GM18861 (cell line): ENCODE data around the gene LUC7L3.
"Not testable (repeated sequence)": the region's sequence is repeated elsewhere in the genome, so short reads cannot be mapped to it uniquely, and the experiment has no call there.

Source experiments
- ATAC-seq: cut with Tn5 transposase; IDR thresholded peaks from one replicate; pipeline ENCODE4 v1.9.1; 2021; ENCODE audit not compliant: unreplicated experiment

The LUC7L3 gene, protein sequence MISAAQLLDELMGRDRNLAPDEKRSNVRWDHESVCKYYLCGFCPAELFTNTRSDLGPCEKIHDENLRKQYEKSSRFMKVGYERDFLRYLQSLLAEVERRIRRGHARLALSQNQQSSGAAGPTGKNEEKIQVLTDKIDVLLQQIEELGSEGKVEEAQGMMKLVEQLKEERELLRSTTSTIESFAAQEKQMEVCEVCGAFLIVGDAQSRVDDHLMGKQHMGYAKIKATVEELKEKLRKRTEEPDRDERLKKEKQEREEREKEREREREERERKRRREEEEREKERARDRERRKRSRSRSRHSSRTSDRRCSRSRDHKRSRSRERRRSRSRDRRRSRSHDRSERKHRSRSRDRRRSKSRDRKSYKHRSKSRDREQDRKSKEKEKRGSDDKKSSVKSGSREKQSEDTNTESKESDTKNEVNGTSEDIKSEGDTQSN

DNA sequence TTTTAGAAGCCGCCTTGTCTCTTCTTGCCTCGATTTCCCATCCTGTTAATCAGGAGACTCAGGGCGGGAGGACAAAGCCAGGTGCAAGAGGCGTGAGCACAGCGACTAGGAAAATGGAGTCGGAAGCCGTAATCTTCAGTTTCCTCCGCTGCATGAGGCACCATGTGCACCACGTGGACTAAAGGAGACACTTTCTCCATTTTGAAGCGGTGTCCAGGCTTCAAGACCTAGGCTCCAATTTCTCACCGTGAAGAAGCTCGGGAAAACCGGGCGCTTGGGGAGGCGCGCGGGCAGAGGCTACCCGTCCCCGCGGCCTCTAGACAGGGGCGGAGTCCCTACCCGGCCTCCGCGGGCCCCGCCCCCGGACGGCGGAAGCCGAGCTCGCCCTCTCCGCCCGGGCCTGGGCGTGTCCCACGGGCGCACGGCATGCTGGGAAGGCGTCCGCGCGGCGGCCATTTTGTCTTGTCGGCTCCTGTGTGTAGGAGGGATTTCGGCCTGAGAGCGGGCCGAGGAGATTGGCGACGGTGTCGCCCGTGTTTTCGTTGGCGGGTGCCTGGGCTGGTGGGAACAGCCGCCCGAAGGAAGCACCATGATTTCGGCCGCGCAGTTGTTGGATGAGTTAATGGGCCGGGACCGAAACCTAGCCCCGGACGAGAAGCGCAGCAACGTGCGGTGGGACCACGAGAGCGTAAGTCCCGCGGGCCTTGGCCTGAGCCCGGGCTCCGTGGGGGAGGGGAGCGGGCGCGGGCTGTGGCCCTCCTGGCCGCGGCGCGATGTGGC is at the start of gene LUC7L3:
LUC7L3 (plus strand) TSS at position 460 of the 780 bp plus-strand sequence; CDS start at position 590, 130 bp downstream.
- ATAC-seq: peak; percentile 84

DNA sequence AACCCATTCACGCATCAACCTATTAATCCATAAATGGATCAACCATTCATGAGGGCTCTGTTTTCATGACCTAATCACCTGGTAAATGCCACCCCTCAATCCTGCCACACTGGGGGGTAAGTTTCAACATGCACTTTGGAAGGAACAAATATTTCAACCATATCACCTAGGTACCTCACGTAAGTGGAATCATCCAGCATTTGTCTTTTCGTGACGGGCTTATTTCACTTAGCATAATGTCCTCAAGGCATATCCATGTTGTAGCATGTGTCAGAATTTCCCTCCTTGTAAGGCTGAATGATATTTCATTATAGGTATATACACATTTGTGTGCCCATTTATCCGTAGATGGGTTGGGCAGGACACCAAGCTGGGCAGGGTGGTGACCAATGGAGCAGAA is 47.3 kb upstream of the LUC7L3 start:
- no peak for ATAC-seq

DNA sequence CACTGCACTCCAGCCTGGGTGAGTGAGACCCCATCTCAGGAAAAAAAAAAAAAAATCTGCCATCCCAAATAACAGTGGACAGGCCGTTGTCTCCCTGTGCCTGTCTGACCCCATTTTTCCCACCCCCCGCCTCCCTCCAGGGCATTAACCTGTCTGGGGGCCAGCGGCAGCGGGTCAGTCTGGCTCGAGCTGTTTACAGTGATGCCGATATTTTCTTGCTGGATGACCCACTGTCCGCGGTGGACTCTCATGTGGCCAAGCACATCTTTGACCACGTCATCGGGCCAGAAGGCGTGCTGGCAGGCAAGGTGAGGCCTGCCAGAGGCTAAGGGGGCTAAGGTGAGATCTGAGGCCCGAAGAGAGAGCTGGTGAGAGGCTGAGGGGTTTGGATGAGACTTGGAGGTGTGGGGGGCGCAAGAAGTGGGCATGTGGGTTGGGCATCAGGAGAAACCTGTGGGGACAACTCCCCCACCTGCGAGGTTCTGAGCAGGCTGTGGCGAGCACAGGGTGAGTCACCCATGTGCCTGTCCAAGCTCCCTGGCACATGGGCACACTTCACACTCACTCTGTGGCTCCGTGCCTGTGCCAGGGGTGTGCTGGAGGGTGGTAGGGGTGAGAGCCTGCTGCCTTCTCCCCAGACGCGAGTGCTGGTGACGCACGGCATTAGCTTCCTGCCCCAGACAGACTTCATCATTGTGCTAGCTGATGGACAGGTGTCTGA is 46.4 kb upstream of the LUC7L3 start:
- no peak for ATAC-seq

DNA sequence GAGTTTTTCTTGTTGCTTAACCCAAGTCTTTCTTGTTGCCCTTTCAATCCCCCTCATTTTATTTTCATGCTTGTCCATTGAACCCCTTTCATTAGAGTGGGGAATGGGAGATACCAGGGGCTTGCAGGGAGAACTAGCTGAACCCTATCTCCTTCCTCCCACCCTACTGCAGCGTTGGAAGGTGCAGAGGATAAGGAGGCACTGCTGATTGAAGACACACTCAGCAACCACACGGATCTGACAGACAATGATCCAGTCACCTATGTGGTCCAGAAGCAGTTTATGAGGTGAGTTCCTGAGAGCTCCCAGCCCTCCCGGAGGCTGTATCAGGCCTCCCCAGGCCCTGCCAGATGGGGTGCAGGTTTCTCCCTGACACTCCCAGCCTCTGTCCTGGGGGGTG is 44.2 kb upstream of the LUC7L3 start:
- no peak for ATAC-seq

DNA sequence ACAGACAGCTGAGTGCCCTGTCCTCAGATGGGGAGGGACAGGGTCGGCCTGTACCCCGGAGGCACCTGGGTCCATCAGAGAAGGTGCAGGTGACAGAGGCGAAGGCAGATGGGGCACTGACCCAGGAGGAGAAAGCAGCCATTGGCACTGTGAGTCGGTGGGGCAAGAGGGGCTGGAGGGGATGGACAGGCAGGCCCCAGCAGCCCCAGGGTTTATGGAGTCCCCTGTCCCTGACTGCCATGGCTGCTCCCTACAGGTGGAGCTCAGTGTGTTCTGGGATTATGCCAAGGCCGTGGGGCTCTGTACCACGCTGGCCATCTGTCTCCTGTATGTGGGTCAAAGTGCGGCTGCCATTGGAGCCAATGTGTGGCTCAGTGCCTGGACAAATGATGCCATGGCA is 43.8 kb upstream of the LUC7L3 start:
- no peak for ATAC-seq

DNA sequence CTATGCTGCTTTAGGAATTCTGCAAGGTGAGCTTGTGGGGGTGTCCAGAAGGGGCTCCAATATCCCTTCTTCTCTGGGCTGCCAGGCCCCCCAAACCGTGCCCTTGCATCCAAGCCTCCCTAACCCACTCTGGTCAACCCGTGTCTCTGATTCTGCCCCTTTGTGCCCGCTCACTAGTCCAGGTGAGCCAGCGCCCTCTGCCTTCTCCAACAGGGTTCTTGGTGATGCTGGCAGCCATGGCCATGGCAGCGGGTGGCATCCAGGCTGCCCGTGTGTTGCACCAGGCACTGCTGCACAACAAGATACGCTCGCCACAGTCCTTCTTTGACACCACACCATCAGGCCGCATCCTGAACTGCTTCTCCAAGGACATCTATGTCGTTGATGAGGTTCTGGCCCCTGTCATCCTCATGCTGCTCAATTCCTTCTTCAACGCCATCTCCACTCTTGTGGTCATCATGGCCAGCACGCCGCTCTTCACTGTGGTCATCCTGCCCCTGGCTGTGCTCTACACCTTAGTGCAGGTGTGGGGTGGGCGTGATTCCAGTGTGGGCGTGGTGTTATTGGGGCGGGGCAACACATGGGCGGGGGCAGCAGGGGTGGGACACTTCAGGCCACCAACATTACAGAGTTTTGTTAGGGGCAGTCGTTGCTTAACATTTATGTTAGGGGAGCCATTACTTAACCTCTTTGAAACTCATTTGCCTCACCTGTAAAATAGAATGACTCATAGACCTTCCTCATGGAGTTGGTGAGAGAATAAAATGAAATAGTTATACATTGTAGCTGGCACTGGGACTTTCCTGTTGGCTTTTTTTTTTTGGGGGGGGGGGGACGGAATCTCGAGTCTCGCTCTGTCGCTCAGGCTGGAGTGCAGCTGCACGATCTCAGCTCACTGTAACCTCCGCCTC is 43.1 kb upstream of the LUC7L3 start:
- ATAC-seq: no peak

DNA sequence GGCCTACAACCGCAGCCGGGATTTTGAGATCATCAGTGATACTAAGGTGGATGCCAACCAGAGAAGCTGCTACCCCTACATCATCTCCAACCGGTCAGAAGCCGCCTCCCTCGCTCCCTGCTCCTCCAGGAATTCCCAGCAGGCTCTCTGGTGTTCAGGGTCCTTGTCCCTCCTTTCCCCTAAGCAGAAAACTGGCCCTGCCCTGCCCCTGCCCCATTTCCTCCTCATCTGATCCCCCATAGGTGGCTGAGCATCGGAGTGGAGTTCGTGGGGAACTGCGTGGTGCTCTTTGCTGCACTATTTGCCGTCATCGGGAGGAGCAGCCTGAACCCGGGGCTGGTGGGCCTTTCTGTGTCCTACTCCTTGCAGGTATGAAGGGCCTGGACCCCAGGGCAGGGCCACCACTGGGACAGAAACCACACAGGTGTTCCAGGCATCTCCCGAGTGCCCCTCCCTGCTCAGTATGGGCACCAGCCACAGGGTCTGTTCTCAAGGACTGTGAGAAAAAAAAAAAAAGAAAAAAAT is 41.5 kb upstream of the LUC7L3 start:
- no peak for ATAC-seq

DNA sequence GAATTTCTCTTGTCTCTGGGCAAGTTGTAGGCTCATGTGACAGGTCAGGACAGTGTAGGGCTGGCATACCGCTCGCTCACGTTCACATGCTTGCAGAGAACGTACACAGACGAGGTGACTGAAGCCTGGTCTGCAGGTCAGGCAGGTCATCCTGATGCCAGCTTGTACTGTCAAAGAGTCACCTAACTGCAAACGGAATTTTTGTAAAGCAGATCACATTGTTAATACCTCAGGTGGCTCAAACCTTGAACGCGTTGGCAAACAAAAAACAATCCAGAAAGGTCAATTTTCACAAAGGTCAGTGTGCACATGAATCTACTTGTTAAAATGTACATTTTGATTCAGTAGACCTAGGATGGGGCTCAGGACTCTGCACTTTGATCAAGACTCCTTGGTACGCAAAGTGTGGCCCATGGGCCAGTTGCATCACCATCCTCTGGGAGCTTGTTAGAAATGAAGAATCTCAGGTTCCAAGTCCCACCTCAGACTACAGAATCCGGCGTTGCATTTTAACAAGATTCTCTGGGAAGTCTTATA is 40.3 kb upstream of the LUC7L3 start:
- no peak for ATAC-seq

DNA sequence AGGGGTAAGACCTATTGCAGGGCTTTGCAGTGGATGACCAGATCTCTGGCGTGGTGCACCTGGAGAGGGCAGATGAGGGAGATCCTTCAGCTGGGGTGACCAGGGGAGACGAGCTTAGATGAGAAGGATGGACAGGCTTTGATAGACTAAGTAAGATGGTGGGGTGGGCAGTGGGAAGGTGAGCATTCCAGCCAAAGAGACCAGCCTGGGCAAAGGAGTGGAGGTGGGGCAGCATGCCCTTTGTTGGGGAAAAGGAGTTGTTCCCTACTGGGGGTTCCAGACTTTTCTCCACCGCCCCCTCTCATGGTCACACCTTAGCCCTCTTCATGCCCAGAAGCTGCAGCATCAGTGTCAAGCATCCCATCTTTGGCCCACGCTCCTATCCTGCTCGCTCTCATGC is 39.3 kb upstream of the LUC7L3 start:
- no peak for ATAC-seq

DNA sequence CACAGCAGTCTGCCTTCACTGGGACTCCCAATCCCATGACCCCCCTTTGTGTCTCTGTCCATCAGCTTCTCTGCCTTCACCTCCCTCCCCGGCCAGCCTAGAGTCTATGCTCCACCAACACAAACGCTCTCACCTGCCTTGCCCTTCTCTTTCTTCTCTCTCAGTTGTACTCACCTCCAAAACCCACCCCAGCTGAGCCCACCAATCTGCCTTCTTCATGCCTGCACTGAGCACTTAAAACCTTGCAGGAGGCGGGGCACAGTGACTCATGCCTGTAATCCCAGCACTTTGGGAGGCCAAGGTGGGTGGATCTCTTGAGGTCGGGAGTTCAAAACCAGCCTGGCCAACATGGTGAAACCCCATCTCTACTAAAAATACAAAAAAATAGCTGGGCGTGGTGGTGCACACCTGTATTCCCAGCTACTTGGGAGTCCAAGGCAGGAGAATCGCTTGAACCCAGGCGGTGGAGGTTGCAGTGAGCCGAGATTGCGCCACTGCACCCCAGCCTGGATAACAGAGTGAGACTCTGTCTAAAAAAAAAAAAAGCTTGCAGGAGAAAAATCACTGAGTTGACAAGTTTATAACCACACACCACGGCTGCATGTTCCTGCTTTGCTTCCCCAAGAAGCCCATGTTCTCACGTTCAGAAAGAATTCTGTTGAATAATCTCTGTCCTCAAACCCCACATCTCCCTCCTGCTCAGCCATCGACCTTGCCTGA is 38.7 kb upstream of the LUC7L3 start:
- not testable (repeated sequence) for ATAC-seq

DNA sequence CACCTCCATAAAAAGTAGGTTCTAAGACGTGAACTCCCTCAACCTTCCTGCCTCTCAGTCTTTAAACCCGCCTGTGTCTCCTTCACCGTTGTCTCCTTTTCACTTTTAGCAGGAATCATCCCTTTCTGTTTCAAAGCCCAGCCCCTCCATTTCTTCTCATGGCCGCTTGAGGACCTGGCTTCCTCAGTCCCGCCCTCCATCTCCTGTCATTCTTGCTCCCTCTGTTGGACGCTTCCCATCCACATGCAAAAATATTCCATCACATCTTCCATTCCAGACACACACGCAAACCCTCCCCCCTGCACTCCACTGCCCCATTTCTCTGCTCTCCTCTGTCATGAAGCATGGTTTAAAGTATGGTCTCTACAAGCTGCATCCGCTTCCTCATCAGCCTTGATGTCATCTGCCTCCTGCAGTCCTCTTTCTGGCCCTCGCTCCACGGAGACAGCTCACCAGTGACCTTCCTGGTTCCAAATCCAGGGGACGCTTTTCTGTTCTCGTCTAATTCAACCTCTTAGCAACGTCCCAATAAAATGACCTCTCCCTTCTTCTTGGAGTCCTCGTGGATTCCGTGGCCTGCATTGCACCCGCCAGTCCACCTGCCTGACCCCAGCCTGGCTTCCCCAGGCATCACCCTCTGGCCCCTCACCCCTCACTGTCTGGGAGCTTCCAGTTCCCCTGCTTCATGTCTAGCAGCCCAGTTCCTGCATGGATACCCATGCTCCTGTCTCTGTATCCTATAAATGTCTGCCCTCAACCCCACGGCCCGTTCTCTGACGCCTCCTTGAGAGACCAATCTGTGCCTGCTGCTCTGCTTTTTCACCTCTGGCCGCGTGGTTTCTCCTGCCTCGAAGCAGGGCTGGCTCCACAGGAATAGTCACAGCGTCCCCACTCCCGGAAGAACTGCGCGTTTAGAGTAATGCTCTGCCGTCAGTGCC is 37.9 kb upstream of the LUC7L3 start:
- no peak for ATAC-seq

DNA sequence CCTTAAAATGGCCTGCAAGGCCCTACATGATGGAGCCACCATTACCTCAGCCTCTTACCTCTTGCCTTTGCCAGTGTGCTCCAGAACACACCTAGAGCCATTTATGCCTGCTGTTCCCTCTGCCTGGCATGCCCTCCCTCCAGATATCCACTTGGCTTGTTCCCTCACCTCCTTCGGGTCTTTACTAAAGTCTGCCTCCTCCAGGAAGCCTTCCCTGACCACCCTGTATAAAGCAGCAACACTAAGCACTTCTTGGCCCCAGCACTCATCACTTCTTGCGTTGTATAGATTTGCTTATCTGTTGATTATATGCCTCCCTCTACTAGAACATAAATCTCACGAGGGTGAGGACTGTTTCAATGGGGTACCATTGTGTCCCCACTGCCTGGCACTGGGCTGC is 37.0 kb upstream of the LUC7L3 start:
- no peak for ATAC-seq

DNA sequence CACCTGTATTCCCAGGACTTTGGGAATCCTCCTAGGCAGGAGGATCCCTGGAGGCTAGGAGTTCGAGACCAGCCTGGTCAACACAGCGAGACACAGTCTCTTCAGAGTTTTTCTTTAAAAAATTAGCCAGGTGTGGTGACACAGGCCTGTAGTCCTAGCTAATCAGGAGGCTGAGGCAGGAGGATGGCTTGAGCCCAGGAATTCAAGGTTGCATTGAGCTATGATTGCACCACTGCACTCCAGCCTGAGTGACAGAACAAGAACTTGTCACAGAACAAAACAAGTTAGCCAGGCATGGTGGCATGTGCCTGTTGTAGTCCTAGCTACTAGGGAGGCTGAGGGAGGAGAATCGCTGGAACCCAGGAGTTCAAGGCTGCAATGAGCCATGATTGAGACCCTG is 36.5 kb upstream of the LUC7L3 start:
- no peak for ATAC-seq

DNA sequence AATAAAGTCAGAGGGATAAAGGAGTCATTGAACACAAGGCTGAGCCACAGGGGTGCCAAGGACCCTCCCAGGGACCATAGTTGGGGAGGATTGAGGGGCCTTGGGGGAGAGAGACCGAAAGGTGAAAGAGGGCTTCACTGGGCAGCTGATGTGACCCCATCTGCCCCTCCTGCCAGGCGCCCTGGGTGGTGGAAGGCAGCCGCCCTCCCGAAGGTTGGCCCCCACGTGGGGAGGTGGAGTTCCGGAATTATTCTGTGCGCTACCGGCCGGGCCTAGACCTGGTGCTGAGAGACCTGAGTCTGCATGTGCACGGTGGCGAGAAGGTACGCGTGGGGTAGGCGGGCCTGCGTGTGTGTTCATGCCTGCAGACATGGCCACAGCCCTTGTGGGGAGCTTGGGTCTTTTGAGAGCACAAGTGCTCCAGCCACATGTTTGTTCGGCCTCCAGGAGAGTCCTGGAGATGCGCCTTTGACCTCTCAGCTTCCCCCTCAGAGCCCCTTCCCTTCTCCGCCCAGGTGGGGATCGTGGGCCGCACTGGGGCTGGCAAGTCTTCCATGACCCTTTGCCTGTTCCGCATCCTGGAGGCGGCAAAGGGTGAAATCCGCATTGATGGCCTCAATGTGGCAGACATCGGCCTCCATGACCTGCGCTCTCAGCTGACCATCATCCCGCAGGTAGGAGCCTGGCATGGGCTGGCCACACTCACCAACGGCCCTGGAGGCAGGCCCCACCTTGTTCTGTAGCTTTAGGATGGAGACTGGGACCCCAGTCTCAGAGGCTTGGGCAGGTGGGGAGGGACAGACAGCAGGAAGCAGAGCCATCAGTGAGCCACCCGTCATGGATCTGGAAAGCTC is 35.7 kb upstream of the LUC7L3 start:
- no peak for ATAC-seq

DNA sequence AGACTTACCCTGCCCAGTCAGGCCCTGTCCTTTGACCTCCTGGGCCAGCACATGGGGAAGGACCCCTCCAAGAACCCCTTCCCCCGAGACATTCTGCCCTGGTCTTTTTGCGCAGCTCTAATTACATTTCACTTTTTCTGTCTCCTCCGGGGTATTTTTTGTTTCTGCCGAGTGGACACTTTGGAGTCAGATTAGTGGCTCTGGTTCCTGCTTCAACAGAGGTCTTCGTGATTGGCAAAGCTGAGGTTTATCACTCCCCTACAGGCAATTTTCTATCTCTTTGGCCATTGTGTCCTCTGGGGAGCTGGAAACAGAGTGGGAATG is 35.2 kb upstream of the LUC7L3 start:
- no peak for ATAC-seq

DNA sequence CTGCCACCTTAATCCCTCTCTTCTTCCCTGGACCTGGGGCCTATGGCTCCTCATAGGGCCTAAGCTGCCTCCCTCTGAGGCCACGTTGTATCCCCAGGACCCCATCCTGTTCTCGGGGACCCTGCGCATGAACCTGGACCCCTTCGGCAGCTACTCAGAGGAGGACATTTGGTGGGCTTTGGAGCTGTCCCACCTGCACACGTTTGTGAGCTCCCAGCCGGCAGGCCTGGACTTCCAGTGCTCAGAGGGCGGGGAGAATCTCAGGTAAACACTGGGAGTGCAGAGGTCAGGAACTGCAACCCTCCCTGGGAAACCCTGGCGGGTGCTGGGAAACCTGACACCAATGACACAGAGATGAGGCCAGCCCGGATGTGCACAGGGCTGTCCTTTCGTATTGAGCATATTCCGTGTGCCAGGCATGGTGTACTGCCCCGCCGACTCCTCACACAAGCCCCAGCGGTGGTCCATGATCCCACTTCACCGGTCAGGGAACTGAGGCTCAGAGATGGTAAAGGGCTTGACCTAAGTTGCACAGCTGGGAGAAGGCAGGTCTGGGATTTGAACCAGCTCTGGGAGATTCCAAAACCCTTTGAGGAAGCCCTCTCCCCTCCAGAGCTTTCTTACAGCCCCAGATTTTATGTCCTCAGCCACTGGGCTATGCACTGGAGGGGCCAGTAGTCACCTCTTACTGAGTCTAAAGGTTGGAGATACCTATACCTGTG is 34.6 kb upstream of the LUC7L3 start:
- ATAC-seq: no peak

DNA sequence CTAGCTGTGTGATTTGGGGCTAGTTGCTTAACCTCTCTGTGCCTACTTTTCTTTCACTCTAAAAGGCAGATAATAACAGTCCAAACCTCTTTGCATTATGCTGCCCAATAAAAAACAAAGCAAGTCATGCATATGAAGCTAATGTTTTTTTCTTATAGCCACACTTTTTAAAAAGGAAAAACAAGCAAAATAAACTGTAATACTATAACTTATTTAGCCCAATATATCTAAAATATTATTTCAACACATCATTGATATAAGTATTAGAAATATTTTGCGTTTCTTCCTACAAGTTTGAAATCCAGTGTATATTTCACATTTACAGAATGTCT is 34.1 kb upstream of the LUC7L3 start:
- no peak for ATAC-seq
